GM12878 (cell line): Measurements from ENCODE around the gene PCLAF. TPM values are rescaled to one million over a fixed set of nuclear protein-coding genes. Genes with fewer than 3 reads are reported as not detected.
"Not testable (repeated sequence)": the region's sequence is repeated elsewhere in the genome, so short reads cannot be mapped to it uniquely, and the experiment has no call there.

Experiments
- ATAC-seq: fragments of 200-7000 bp; cut with Tn5 transposase; 3 replicates; pipeline ENCODE4 v1.9.1; 2020; ENCODE audit warnings: mild to moderate bottlenecking, moderate library complexity
- BruUV-seq: library from RNA; stranded (reverse); fragments of 400-500 nt; replicated peaks from 2 replicates; lab custom pipeline; 2021; lab: Mats Ljungman, UMichigan
- CTCF ChIA-PET: fragments of 300-600 bp; sonication (Branson Sonifier 250); formaldehyde crosslinking; extraction: SDS; loops from one replicate; lab custom pipeline; 2021; ENCODE audit warnings: inconsistent platforms; lab: Yijun Ruan, JAX
- POLR2A ChIA-PET: fragments of 350-600 bp; formaldehyde crosslinking; extraction: SDS; loops from one replicate; lab custom pipeline; 2021; ENCODE audit warnings: inconsistent platforms; lab: Charles Lee
- RAD21 ChIA-PET: fragments of 300-600 bp; sonication (Branson Sonifier 250); formaldehyde crosslinking; loops from one replicate; lab custom pipeline; 2023; ENCODE audit warnings: antibody characterized with exemption; ENCODE audit not compliant: unreplicated experiment; lab: Charles Lee
- SMC1A ChIA-PET: fragments of 300-600 bp; sonication (Branson Sonifier 250); formaldehyde crosslinking; loops from one replicate; lab custom pipeline; 2023; ENCODE audit not compliant: unreplicated experiment, uncharacterized antibody; lab: Charles Lee
- DNase-seq: peaks from one replicate; pipeline ENCODE4 v3.0.0-alpha.2; 2011; ENCODE audit warnings: low read depth, low spot score
- FAIRE-seq: peaks from 3 replicates; lab custom pipeline; 2011; peaks lifted over from hg19 to GRCh38; lab: Jason Lieb, UNC
- H2AFZ ChIP-seq: 2 replicates; pipeline ENCODE4 v1.6.0; 2011; ENCODE audit warnings: low read depth, low read length, control low read depth; ENCODE audit not compliant: control insufficient read depth
- H3K27ac ChIP-seq: 2 replicates; pipeline ENCODE4 v1.5.1; 2011; ENCODE audit warnings: control low read depth; ENCODE audit not compliant: control insufficient read depth, insufficient read depth
- H3K27me3 ChIP-seq, 2 experiments: replicated peaks in 1 of 2; 2 replicates each; pipeline versions ENCODE4 v1.6.0 to v1.6.1; 2011; ENCODE audit warnings: low read length in 1 of 2; ENCODE audit not compliant: control insufficient read depth in 2 of 2, insufficient read depth in 2 of 2
- H3K36me3 ChIP-seq, 2 experiments: 2 replicates each; pipeline ENCODE4 v1.5.1; 2011; ENCODE audit warnings: low read length in 1 of 2; ENCODE audit not compliant: control insufficient read depth in 2 of 2, insufficient read depth in 2 of 2
- H3K4me1 ChIP-seq: 2 replicates; pipeline ENCODE4 v1.6.1; 2011; ENCODE audit warnings: mild to moderate bottlenecking, low read length, moderate library complexity, mixed read lengths; ENCODE audit not compliant: control insufficient read depth, insufficient read depth
- H3K4me2 ChIP-seq: 2 replicates; pipeline ENCODE4 v1.6.0; 2011; ENCODE audit warnings: control low read depth; ENCODE audit not compliant: control insufficient read depth, insufficient read depth
- H3K4me3 ChIP-seq: fragments of 200-600 bp; sonication (generic); 2 replicates; pipeline ENCODE4 v1.5.1; 2016
- H3K79me2 ChIP-seq: 2 replicates; pipeline ENCODE4 v1.6.0; 2011; ENCODE audit warnings: low read length; ENCODE audit not compliant: control insufficient read depth, insufficient read depth
- H3K9ac ChIP-seq: 2 replicates; pipeline ENCODE4 v1.8.0; 2011; ENCODE audit warnings: low read length, control low read depth, mixed read lengths; ENCODE audit not compliant: control insufficient read depth, insufficient read depth
- H3K9me3 ChIP-seq: replicated peaks from 3 replicates; pipeline ENCODE4 v1.5.1; 2011; ENCODE audit warnings: mild to moderate bottlenecking, low read length; ENCODE audit not compliant: control insufficient read depth, insufficient read depth
- H4K20me1 ChIP-seq: 2 replicates; pipeline ENCODE4 v1.6.0; 2011; ENCODE audit not compliant: control insufficient read depth, insufficient read depth
- WGBS: methylation state at CpG from one replicate; pipeline ENCODE4 v1.1.6; 2016; ENCODE audit warnings: low lambda C conversion rate; ENCODE audit not compliant: insufficient replicate concordance, insufficient coverage; ENCODE audit errors: missing lambda C conversion rate; 5-methylcytosine and 5-hydroxymethylcytosine counted together
- in situ Hi-C: fragments of 300-500 bp; cut with MboI; formaldehyde crosslinking; loops from 9 replicates; pipeline ENCODE4 v1.14.3; 2018; ENCODE audit warnings: mixed read lengths
- intact Hi-C: fragments of 100-400 bp; cut with micrococcal nuclease; formaldehyde crosslinking; loops from one replicate; pipeline ENCODE4 v1.14.2; 2022; ENCODE audit not compliant: unreplicated experiment
- polyA plus RNA-seq, 11 experiments: library from polyadenylated mRNA; depleted of rRNA in 4 of 11; unstranded in 6 of 11; stranded (reverse) in 5 of 11; fragments of >200 nt; fragmentation: Nextera tagmentation in 4 of 11; fragmentation: Illumina TruSeq in 1 of 11; extraction: Ambion mirVana in 4 of 11; extraction: Trizol in 1 of 11; gene quantifications; 1 replicate in 1 of 11; 2 replicates in 10 of 11; pipeline versions ENCODE4 v1.2.1 to v1.2.3, GENCODE V29; 2011 to 2016; ENCODE audit warnings: inconsistent platforms in 2 of 11, missing spikeins in 2 of 11, low read depth in 1 of 11
- total RNA-seq, 4 experiments: library from RNA; depleted of rRNA in 3 of 4; stranded (reverse); fragments of >200 nt in 3 of 4; fragmentation: Illumina TruSeq in 1 of 4; extraction: Trizol in 1 of 4; gene quantifications; 2 replicates each; pipeline versions ENCODE4 v1.2.1 to v1.2.3, GENCODE V29; 2013 to 2021

Gene PCLAF
- total and polyA plus RNA-seq, 10 of the 15 experiments (the other 5 are each of a cell fraction or from before 2014, with no cell fraction given), result 79.0 to 627 (median 343) TPM

DNA sequence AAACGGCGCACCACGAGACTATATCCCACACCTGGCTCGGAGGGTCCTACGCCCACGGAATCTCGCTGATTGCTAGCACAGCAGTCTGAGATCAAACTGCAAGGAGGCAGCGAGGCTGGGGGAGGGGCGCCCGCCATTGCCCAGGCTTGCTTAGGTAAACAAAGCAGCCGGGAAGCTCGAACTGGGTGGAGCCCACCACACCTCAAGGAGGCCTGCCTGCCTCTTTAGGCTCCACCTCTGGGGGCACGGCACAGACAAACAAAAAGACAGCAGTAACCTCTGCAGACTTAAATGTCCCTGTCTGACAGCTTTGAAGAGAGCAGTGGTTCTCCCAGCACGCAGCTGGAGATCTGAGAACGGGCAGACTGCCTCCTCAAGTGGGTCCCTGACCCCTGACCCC, 54.3 kb downstream of the PCLAF start:
- WGBS, result 81% methylated on average over 7 of the region's 15 CpGs
- SMC1A ChIA-PET, H3K4me1 ChIP-seq, DNase-seq, H3K9me3 ChIP-seq, CTCF ChIA-PET, intact Hi-C loops, H3K9ac ChIP-seq, H4K20me1 ChIP-seq, ATAC-seq, H3K4me3 ChIP-seq, H3K27me3 ChIP-seq, FAIRE-seq, H3K79me2 ChIP-seq, in situ Hi-C loops, H3K4me2 ChIP-seq, H3K36me3 ChIP-seq, H2AFZ ChIP-seq, BruUV-seq, H3K27ac ChIP-seq, POLR2A ChIA-PET, RAD21 ChIA-PET: not testable (repeated sequence)

DNA sequence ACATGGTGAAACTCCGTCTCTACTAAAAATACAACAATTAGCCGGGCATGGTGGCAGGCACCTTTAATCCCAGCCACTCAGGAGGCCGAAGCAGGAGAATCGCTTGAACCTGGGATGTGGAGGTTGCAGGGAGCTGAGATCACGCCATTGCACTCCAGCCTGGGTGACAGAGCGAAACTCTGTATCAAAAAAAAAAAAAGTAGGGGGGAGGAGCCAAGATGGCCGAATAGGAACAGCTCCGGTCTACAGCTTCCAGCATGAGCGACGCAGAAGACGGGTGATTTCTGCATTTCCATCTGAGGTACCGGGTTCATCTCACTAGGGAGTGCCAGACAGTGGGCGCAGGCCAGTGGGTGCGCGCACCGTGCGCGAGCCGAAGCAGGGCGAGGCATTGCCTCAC, 54.8 kb downstream of the PCLAF start:
- RAD21 ChIA-PET, FAIRE-seq, H3K27me3 ChIP-seq, CTCF ChIA-PET, H3K36me3 ChIP-seq, H4K20me1 ChIP-seq, BruUV-seq, H3K4me1 ChIP-seq, H3K9ac ChIP-seq, H3K79me2 ChIP-seq, DNase-seq, H3K9me3 ChIP-seq, intact Hi-C loops, in situ Hi-C loops, POLR2A ChIA-PET, ATAC-seq, H3K27ac ChIP-seq, H3K4me3 ChIP-seq, H2AFZ ChIP-seq, H3K4me2 ChIP-seq, SMC1A ChIA-PET: not testable (repeated sequence)
- WGBS, result over 99% methylated on average over 6 of the region's 20 CpGs
